ENCODE measurements around the gene MAD2L2.

Gene MAD2L2

GRCh38 chr1:11675325-11675724 is 5.6 kb downstream of the MAD2L2 start:
- TF ChIP-seq CTCF (IDR thresholded peaks at IDR 0.05; ENCODE audit: low read length, missing control alignments): no peak

GRCh38 chr1:11674488-11674887 is 6.5 kb downstream of the MAD2L2 start:
- no peak for TF ChIP-seq CTCF (IDR thresholded peaks at IDR 0.05; ENCODE audit: low read length, missing control alignments)
- no peak overlapping the region for H3K4me3 ChIP-seq (replicated peaks; ENCODE audit: low read depth, low read length)
- DNase-seq (ENCODE audit: low read depth): no peak

More at GRCh38 chr1:11675325-11675724, 5.6 kb downstream of the MAD2L2 start:
- H3K4me3 ChIP-seq (replicated peaks; ENCODE audit: low read depth, low read length): no peak overlapping the region
- no peak for DNase-seq (ENCODE audit: low read depth)

GRCh38 chr1:11673089-11673769 is 7.7 kb downstream of the MAD2L2 start:
- no peak for DNase-seq (ENCODE audit: low read depth)
- no peak overlapping the region for H3K4me3 ChIP-seq (replicated peaks; ENCODE audit: low read depth, low read length)
- TF ChIP-seq CTCF (IDR thresholded peaks at IDR 0.05; ENCODE audit: low read length, missing control alignments): no peak

- TF ChIP-seq CTCF (IDR thresholded peaks at IDR 0.05; ENCODE audit: low read length, missing control alignments): no peak
- DNase-seq (ENCODE audit: low read depth): no peak
- H3K4me3 ChIP-seq (replicated peaks; ENCODE audit: low read depth, low read length): no peak overlapping the region
These were observed 9.2 kb downstream of the MAD2L2 start for GRCh38 chr1:11671544-11672286.

GRCh38 chr1:11671205-11671543 is 9.8 kb downstream of the MAD2L2 start:
- no peak for TF ChIP-seq CTCF (IDR thresholded peaks at IDR 0.05; ENCODE audit: low read length, missing control alignments)
- no peak for DNase-seq (ENCODE audit: low read depth)
- no peak overlapping the region for H3K4me3 ChIP-seq (replicated peaks; ENCODE audit: low read depth, low read length)

GRCh38 chr1:11670747-11671146 is 10.2 kb downstream of the MAD2L2 start:
- no peak for DNase-seq (ENCODE audit: low read depth)
- no peak overlapping the region for H3K4me3 ChIP-seq (replicated peaks; ENCODE audit: low read depth, low read length)
- no peak for TF ChIP-seq CTCF (IDR thresholded peaks at IDR 0.05; ENCODE audit: low read length, missing control alignments)

Data from fibroblast of pulmonary artery (primary cell).